Mesendoderm (in vitro differentiated cells): ENCODE results near the gene SLC23A3.

Experiments used
- DNase-seq: peaks from one replicate; pipeline ENCODE4 v3.0.0; 2013
- H2AK5ac ChIP-seq: 2 replicates; pipeline ENCODE4 v1.6.1; 2013; ENCODE audit warnings: low read length, inconsistent platforms
- H2BK120ac ChIP-seq: 2 replicates; pipeline ENCODE4 v1.6.1; 2013; ENCODE audit warnings: low read depth, mild to moderate bottlenecking, low read length, moderate library complexity, mixed read lengths
- H2BK15ac ChIP-seq: replicated peaks from 2 replicates; pipeline ENCODE4 v1.6.1; 2013; ENCODE audit warnings: low read depth, mild to moderate bottlenecking, moderate library complexity
- H2BK5ac ChIP-seq: 2 replicates; pipeline ENCODE4 v1.6.1; 2013; ENCODE audit warnings: low read length, inconsistent platforms
- H3K18ac ChIP-seq: 2 replicates; pipeline ENCODE4 v1.6.1; 2013; ENCODE audit warnings: mild to moderate bottlenecking, low read length, mixed read lengths
- H3K23ac ChIP-seq: one replicate; pipeline ENCODE4 v1.6.1; 2013; ENCODE audit warnings: low read length
- H3K27ac ChIP-seq: 2 replicates; pipeline ENCODE4 v1.5.1; 2013; ENCODE audit warnings: low read depth, mild to moderate bottlenecking, inconsistent platforms, low read length, moderate library complexity
- H3K27me3 ChIP-seq: 2 replicates; pipeline ENCODE4 v1.6.1; 2013; ENCODE audit warnings: low read length, control low read depth, mild to moderate bottlenecking, inconsistent platforms; ENCODE audit not compliant: insufficient read depth, poor library complexity
- H3K36me3 ChIP-seq: 2 replicates; pipeline ENCODE4 v1.6.1; 2013; ENCODE audit warnings: low read length, inconsistent platforms; ENCODE audit not compliant: control insufficient read depth, insufficient read depth
- H3K4ac ChIP-seq: one replicate; pipeline ENCODE4 v1.6.1; 2013; ENCODE audit warnings: low read depth, mild to moderate bottlenecking, low read length, moderate library complexity
- H3K4me1 ChIP-seq: 2 replicates; pipeline ENCODE4 v1.6.1; 2013; ENCODE audit warnings: low read depth, low read length, inconsistent platforms; ENCODE audit not compliant: control insufficient read depth
- H3K4me2 ChIP-seq: 2 replicates; pipeline ENCODE4 v1.6.1; 2013; ENCODE audit warnings: low read length
- H3K4me3 ChIP-seq: 2 replicates; pipeline ENCODE4 v1.5.1; 2013; ENCODE audit warnings: mild to moderate bottlenecking, low read length
- H3K56ac ChIP-seq: one replicate; pipeline ENCODE4 v1.6.1; 2013; ENCODE audit warnings: low read length
- H3K79me1 ChIP-seq: 2 replicates; pipeline ENCODE4 v1.6.1; 2013; ENCODE audit warnings: low read length, inconsistent platforms
- H3K79me2 ChIP-seq: 2 replicates; pipeline ENCODE4 v1.6.1; 2013; ENCODE audit warnings: mild to moderate bottlenecking, low read length; ENCODE audit not compliant: control insufficient read depth, insufficient read depth
- H3K9ac ChIP-seq: 2 replicates; pipeline ENCODE4 v1.6.1; 2013; ENCODE audit warnings: low read length, inconsistent platforms
- H4K5ac ChIP-seq: one replicate; pipeline ENCODE4 v1.6.1; 2013; ENCODE audit warnings: low read length
- H4K8ac ChIP-seq: one replicate; pipeline ENCODE4 v1.6.1; 2013; ENCODE audit warnings: low read depth, mild to moderate bottlenecking, control low read depth, low read length, moderate library complexity
- WGBS: extraction: QIAGEN DNeasy Blood & Tissue Kit; methylation state at CpG from one replicate; pipeline ENCODE4 v1.1.7; 2013; ENCODE audit warnings: low lambda C conversion rate, missing lambda C conversion rate; ENCODE audit not compliant: insufficient coverage; ENCODE audit errors: extremely low coverage; 5-methylcytosine and 5-hydroxymethylcytosine counted together

The SLC23A3 gene

GRCh38 chr2:219172231-219173154 is 2.7 kb upstream of the SLC23A3 start:
- H3K27ac ChIP-seq = no peak overlapping the region
- no peak overlapping the region for H3K18ac ChIP-seq

GRCh38 chr2:219171231-219171651 is 1.4 kb upstream of the SLC23A3 start:
- Histone ChIP-seq H4K8ac (no peak overlapping the region), H2BK5ac (no peak overlapping the region), H3K18ac (no peak overlapping the region), H3K4ac (no peak overlapping the region), H3K4me1 (no peaks in the 10 kb centered on the region), H3K27me3 (no peaks in the 10 kb centered on the region), H3K9ac (no peak overlapping the region), H3K27ac (no peak overlapping the region), H3K4me2 (no peak overlapping the region), H3K79me2 (no peaks in the 10 kb centered on the region), H2BK15ac (no peak overlapping the region), H2AK5ac (no peak overlapping the region), H3K4me3 (no peak overlapping the region), H3K36me3 (no peaks in the 10 kb centered on the region), H3K79me1 (peaks cover 3% of the 10 kb centered on the region), H3K23ac (no peak overlapping the region), H3K56ac (no peak overlapping the region), H2BK120ac (no peak overlapping the region), H4K5ac (no peak overlapping the region)
- peak; percentile 96 for DNase-seq
- WGBS = no CpG with 5 or more reads among the region's 6 CpGs

More at GRCh38 chr2:219172231-219173154, 2.7 kb upstream of the SLC23A3 start:
- no peak overlapping the region for H3K23ac ChIP-seq
- H3K27me3 ChIP-seq = no peaks in the 10 kb centered on the region
- H3K9ac ChIP-seq = no peak overlapping the region
- no peak overlapping the region for H4K5ac ChIP-seq
- peaks cover 3% of the 10 kb centered on the region for H3K79me1 ChIP-seq
- no CpG with 5 or more reads among the region's 16 CpGs for WGBS
- no peak overlapping the region for H3K56ac ChIP-seq
- no peak overlapping the region for H2BK15ac ChIP-seq
- no peak overlapping the region for H2BK120ac ChIP-seq
- no peak for DNase-seq
- H3K4ac ChIP-seq = no peak overlapping the region
- no peak overlapping the region for H2BK5ac ChIP-seq
- H3K4me2 ChIP-seq = no peak overlapping the region
- no peak overlapping the region for H3K4me3 ChIP-seq
- H3K36me3 ChIP-seq = no peaks in the 10 kb centered on the region
- no peak overlapping the region for H4K8ac ChIP-seq
- no peaks in the 10 kb centered on the region for H3K4me1 ChIP-seq
- H2AK5ac ChIP-seq = no peak overlapping the region
- H3K79me2 ChIP-seq = no peaks in the 10 kb centered on the region

DNA sequence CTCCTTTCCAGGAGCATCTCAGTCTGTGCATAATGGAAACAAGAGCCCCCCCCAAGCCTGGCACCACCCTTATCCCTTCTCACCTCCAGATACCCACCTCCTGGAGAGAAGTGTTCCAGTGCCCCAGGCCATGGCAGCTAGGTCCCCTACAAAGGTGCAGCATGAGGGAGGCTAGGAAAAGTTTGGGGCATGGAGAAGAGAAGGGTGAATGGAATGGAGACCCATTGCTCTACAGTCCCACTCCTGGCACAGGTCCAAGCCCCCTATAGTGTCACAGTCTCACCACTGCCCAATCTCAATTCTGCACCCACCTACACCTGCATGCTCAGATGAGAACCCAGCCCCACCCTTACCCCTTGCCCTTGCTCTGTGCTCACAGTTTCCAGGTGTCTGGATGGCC is 897 bp downstream of the SLC23A3 start:
- Histone ChIP-seq H3K18ac (no peak overlapping the region), H4K5ac (no peak overlapping the region), H3K4me2 (no peak overlapping the region), H4K8ac (no peak overlapping the region), H3K4me1 (no peaks in the 10 kb centered on the region), H3K56ac (no peak overlapping the region), H2BK15ac (no peak overlapping the region), H3K4ac (no peak overlapping the region), H3K27ac (no peak overlapping the region), H3K36me3 (no peaks in the 10 kb centered on the region), H2BK120ac (no peak overlapping the region), H3K23ac (no peak overlapping the region), H2BK5ac (no peak overlapping the region), H3K27me3 (no peaks in the 10 kb centered on the region), H3K4me3 (no peak overlapping the region), H3K79me1 (no peaks in the 10 kb centered on the region), H3K79me2 (no peaks in the 10 kb centered on the region), H3K9ac (no peak overlapping the region), H2AK5ac (no peak overlapping the region)
- no peak for DNase-seq

- no peak for DNase-seq
These were observed 1.3 kb downstream of the SLC23A3 start for GRCh38 chr2:219168526-219168925.

GRCh38 chr2:219167997-219168396 is 1.8 kb downstream of the SLC23A3 start:
- H3K23ac ChIP-seq = no peak overlapping the region
- no peak overlapping the region for H3K4me2 ChIP-seq
- no peak overlapping the region for H3K4ac ChIP-seq
- H4K5ac ChIP-seq = no peak overlapping the region
- H3K79me1 ChIP-seq = no peaks in the 10 kb centered on the region
- no peaks in the 10 kb centered on the region for H3K27me3 ChIP-seq
- H2BK15ac ChIP-seq = no peak overlapping the region
- H3K27ac ChIP-seq = no peak overlapping the region
- H2BK5ac ChIP-seq = no peak overlapping the region
- H3K36me3 ChIP-seq = no peaks in the 10 kb centered on the region
- H3K4me3 ChIP-seq = no peak overlapping the region
- no peak overlapping the region for H4K8ac ChIP-seq
- no peak overlapping the region for H3K9ac ChIP-seq
- WGBS = no CpG with 5 or more reads among the region's 5 CpGs
- H3K18ac ChIP-seq = no peak overlapping the region
- H3K56ac ChIP-seq = no peak overlapping the region
- H2BK120ac ChIP-seq = no peak overlapping the region
- DNase-seq = no peak
- no peaks in the 10 kb centered on the region for H3K4me1 ChIP-seq
- no peak overlapping the region for H2AK5ac ChIP-seq
- no peaks in the 10 kb centered on the region for H3K79me2 ChIP-seq

More at GRCh38 chr2:219168526-219168925, 1.3 kb downstream of the SLC23A3 start:
- no peaks in the 10 kb centered on the region for H3K36me3 ChIP-seq
- H3K4me3 ChIP-seq = no peak overlapping the region
- no peak overlapping the region for H3K4ac ChIP-seq
- H3K23ac ChIP-seq = no peak overlapping the region
- no peak overlapping the region for H2BK5ac ChIP-seq
- H3K27me3 ChIP-seq = no peaks in the 10 kb centered on the region
- H3K56ac ChIP-seq = no peak overlapping the region
- no peak overlapping the region for H3K18ac ChIP-seq
- H3K9ac ChIP-seq = no peak overlapping the region
- no CpG with 5 or more reads among the region's 6 CpGs for WGBS
- H2BK15ac ChIP-seq = no peak overlapping the region
- H4K5ac ChIP-seq = no peak overlapping the region
- H4K8ac ChIP-seq = no peak overlapping the region
- H3K79me1 ChIP-seq = no peaks in the 10 kb centered on the region
- H3K27ac ChIP-seq = no peak overlapping the region
- no peak overlapping the region for H2BK120ac ChIP-seq
- no peak overlapping the region for H3K4me2 ChIP-seq
- no peaks in the 10 kb centered on the region for H3K79me2 ChIP-seq
- H2AK5ac ChIP-seq = no peak overlapping the region
- H3K4me1 ChIP-seq = no peaks in the 10 kb centered on the region
